K562 (cell line): ENCODE measurements around the gene C1orf122. TPM values are rescaled to one million over a fixed set of nuclear protein-coding genes. Genes with fewer than 3 reads are reported as not detected.

Source experiments
- ATAC-seq: fragments of 200-7000 bp; cut with Tn5 transposase; 3 replicates; pipeline ENCODE4 v1.9.1; 2020; ENCODE audit warnings: moderate library complexity
- BruUV-seq: library from RNA; stranded (reverse); fragments of 400-500 nt; replicated peaks from 2 replicates; lab custom pipeline; 2021; lab: Mats Ljungman, UMichigan
- CTCF ChIA-PET: fragments of 300-600 bp; formaldehyde crosslinking; extraction: SDS; loops from one replicate; lab custom pipeline; 2021; ENCODE audit warnings: low intra/inter-chr PET ratio; lab: Yijun Ruan, JAX
- POLR2A ChIA-PET: fragments of 300-600, 350-650 bp; sonication (Branson Sonifier 250); formaldehyde crosslinking; extraction: SDS; loops from one replicate; lab custom pipeline; 2021; ENCODE audit warnings: antibody characterized with exemption, inconsistent platforms; lab: Yijun Ruan, JAX
- DNase-seq, 4 experiments: peaks; one replicate each; pipeline versions ENCODE4 v3.0.0 to v3.0.0-alpha.2; 2011 to 2018; ENCODE audit warnings: low spot score in 3 of 4, mixed read lengths in 3 of 4; ENCODE audit errors: extremely low read depth in 1 of 4
- FAIRE-seq: peaks from 2 replicates; lab custom pipeline; 2011; peaks lifted over from hg19 to GRCh38; lab: Jason Lieb, UNC
- H2AFZ ChIP-seq: 2 replicates; pipeline ENCODE4 v1.6.0; 2011; ENCODE audit warnings: low read depth, low read length, control low read depth, inconsistent platforms
- H3K27ac ChIP-seq: fragments of 200-600 bp; 3 replicates; pipeline ENCODE4 v1.8.0; 2011; ENCODE audit warnings: low read depth, mild to moderate bottlenecking, control low read depth, inconsistent platforms, low read length, moderate library complexity, mixed read lengths; ENCODE audit errors: extremely low read depth
- H3K27me3 ChIP-seq, 2 experiments: fragments of 300-600 bp in 1 of 2; 2 replicates in 1 of 2; 3 replicates in 1 of 2; pipeline versions ENCODE4 v1.6.0 to v1.8.0; 2011; ENCODE audit warnings: inconsistent platforms in 2 of 2, low read length in 2 of 2, mild to moderate bottlenecking in 1 of 2, mixed read lengths in 1 of 2, moderate library complexity in 1 of 2; ENCODE audit not compliant: control insufficient read depth in 2 of 2, insufficient read depth in 2 of 2
- H3K36me3 ChIP-seq: fragments of 300-600 bp; 3 replicates; pipeline ENCODE4 v1.8.0; 2011; ENCODE audit warnings: mild to moderate bottlenecking, low read length, inconsistent platforms; ENCODE audit not compliant: control insufficient read depth, insufficient read depth
- H3K4me1 ChIP-seq, 2 experiments: fragments of 200-600 bp in 1 of 2; replicated peaks in 1 of 2; 2 replicates in 1 of 2; 3 replicates in 1 of 2; pipeline versions ENCODE4 v1.5.1 to v1.8.0; 2011; ENCODE audit warnings: inconsistent platforms in 2 of 2, low read length in 2 of 2, mild to moderate bottlenecking in 1 of 2, mixed read lengths in 1 of 2, moderate library complexity in 1 of 2; ENCODE audit not compliant: control insufficient read depth in 2 of 2, insufficient read depth in 2 of 2
- H3K4me2 ChIP-seq: 2 replicates; pipeline ENCODE4 v1.6.1; 2011; ENCODE audit warnings: low read length, control low read depth, inconsistent platforms, mixed read lengths; ENCODE audit not compliant: insufficient read depth
- H3K4me3 ChIP-seq: fragments of 200-600 bp; sonication (generic), shearing (Covaris generic); 2 replicates; pipeline ENCODE4 v1.5.1; 2016; ENCODE audit warnings: control low read depth, inconsistent platforms
- H3K79me2 ChIP-seq: fragments of 200-600 bp; 3 replicates; pipeline ENCODE4 v1.8.0; 2011; ENCODE audit warnings: low read length, inconsistent platforms; ENCODE audit not compliant: control insufficient read depth, insufficient read depth
- H3K9ac ChIP-seq, 2 experiments: 2 replicates each; pipeline versions ENCODE4 v1.6.0 to v1.6.1; 2011; ENCODE audit warnings: low read depth in 2 of 2, low read length in 2 of 2, control low read depth in 1 of 2, inconsistent platforms in 1 of 2, mild to moderate bottlenecking in 1 of 2, mixed read lengths in 1 of 2; ENCODE audit not compliant: insufficient read depth in 1 of 2
- H3K9me1 ChIP-seq: one replicate; pipeline ENCODE4 v1.6.0; 2011; ENCODE audit warnings: inconsistent platforms, mild to moderate bottlenecking, low read length, moderate library complexity; ENCODE audit not compliant: control insufficient read depth, insufficient read depth
- H3K9me3 ChIP-seq: replicated peaks from 2 replicates; pipeline ENCODE4 v1.5.1; 2011; ENCODE audit warnings: low read depth, low read length, inconsistent platforms; ENCODE audit not compliant: control insufficient read depth, insufficient read depth
- H4K20me1 ChIP-seq: replicated peaks from 2 replicates; pipeline ENCODE4 v1.6.1; 2011; ENCODE audit warnings: low read length, inconsistent platforms, mixed read lengths; ENCODE audit not compliant: control insufficient read depth, insufficient read depth
- ARHGAP35 ChIP-seq: fragments of 450-650 bp; IDR thresholded peaks from 2 replicates; pipeline ENCODE4 v1.6.1; 2018; ENCODE audit not compliant: partially characterized antibody
- DIDO1 ChIP-seq: fragments of 450-650 bp; IDR thresholded peaks from 2 replicates; pipeline ENCODE4 v1.6.1; 2016; ENCODE audit warnings: low read depth, missing biosample characterization, missing genetic modification characterization
- HOXB6 ChIP-seq: fragments of 250-450 bp; sonication (Bioruptor Pico); IDR thresholded peaks from 2 replicates; pipeline ENCODE4 v1.5.1; 2022; ENCODE audit warnings: mild to moderate bottlenecking, borderline replicate concordance
- KDM1A ChIP-seq, 2 experiments: fragments of 450-650 bp; IDR thresholded peaks; 2 replicates each; pipeline ENCODE4 v1.6.1; 2016; ENCODE audit warnings: mild to moderate bottlenecking in 2 of 2
- PHTF2 ChIP-seq: fragments of 250-450 bp; sonication (Bioruptor Pico); IDR thresholded peaks from 2 replicates; pipeline ENCODE4 v1.5.0; 2021; ENCODE audit warnings: mild to moderate bottlenecking
- STAT5B ChIP-seq: fragments of 250-450 bp; sonication (Bioruptor Pico); IDR thresholded peaks from 2 replicates; pipeline ENCODE4 v1.8.0; 2021; ENCODE audit warnings: mild to moderate bottlenecking, inconsistent platforms
- ZBTB2 ChIP-seq: fragments of 450-650 bp; IDR thresholded peaks from 2 replicates; pipeline ENCODE4 v1.6.1; 2016; ENCODE audit warnings: antibody characterized with exemption
- ZNF431 ChIP-seq: sonication (generic); formaldehyde crosslinking; IDR thresholded peaks from 2 replicates; pipeline ENCODE4 v1.8.0; 2022; ENCODE audit warnings: mild to moderate bottlenecking, missing genetic modification reagents
- ZNF592 ChIP-seq: fragments of 450-650 bp; IDR thresholded peaks from 2 replicates; pipeline ENCODE4 v1.6.1; 2017; ENCODE audit warnings: antibody characterized with exemption, mild to moderate bottlenecking
- in situ Hi-C: fragments of 300-500 bp; cut with MboI; formaldehyde crosslinking; loops from 4 replicates; pipeline ENCODE4 v1.15.0; 2018; ENCODE audit warnings: inconsistent platforms, mixed read lengths
- intact Hi-C: fragments of 100-400 bp; cut with micrococcal nuclease; formaldehyde crosslinking; loops from 2 replicates; pipeline ENCODE4 v1.14.2; 2022
- polyA plus RNA-seq, 8 experiments: library from polyadenylated mRNA; depleted of rRNA in 4 of 8; stranded (reverse) in 5 of 8; unstranded in 3 of 8; fragments of >200 nt; fragmentation: Nextera tagmentation in 2 of 8; fragmentation: Illumina TruSeq in 1 of 8; extraction: Ambion mirVana in 2 of 8; extraction: Trizol in 1 of 8; gene quantifications; 2 replicates each; pipeline versions ENCODE4 v1.2.1 to v1.2.3, GENCODE V29; 2011 to 2014; ENCODE audit warnings: inconsistent platforms in 1 of 8, missing spikeins in 1 of 8
- total RNA-seq, 7 experiments: library from RNA; depleted of rRNA in 6 of 7; stranded (reverse); fragments of >200 nt in 6 of 7; fragmentation: Illumina TruSeq in 2 of 7; extraction: Trizol in 2 of 7; gene quantifications; 2 replicates each; pipeline versions ENCODE4 v1.2.1 to v1.2.3, GENCODE V29; 2011 to 2021; ENCODE audit warnings: low replicate concordance in 1 of 7
- TF ChIP-seq, protein P1 (sequence below): fragments of 450-650 bp; formaldehyde crosslinking; IDR thresholded peaks from 2 replicates; pipeline ENCODE4 v1.4.0; 2020; ENCODE audit warnings: mild to moderate bottlenecking, moderate library complexity

Gene C1orf122
- total and polyA plus RNA-seq, 9 of the 15 experiments (the other 6 are each of a cell fraction or from before 2014, with no cell fraction given) = 3.6 to 70.9 (median 17.3) TPM

DNA sequence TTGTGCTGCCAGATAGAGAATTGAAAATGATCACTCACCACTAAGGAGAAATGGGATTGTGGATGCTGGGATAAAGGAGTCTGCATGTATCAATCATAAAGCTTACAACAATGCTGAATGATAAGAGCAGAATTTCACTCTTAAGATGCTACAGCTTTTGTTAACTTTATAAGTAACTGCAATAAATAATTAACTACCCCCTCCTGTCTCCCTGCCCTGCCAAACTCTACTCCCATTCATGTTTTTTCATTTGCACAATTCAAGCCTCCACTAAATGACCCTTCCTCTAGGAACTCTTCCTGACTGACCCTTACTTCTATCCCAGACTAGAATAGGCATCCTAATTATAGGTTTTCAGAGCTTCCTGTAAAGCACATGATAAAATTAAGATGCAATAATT lies 36.9 kb downstream of the C1orf122 start:
- Histone ChIP-seq H3K79me2 (peaks cover 35% of the 10 kb centered on the region), H3K4me2 (no peak overlapping the region)
- POLR2A ChIA-PET = interaction anchor here (0.8 kb wide), 1 partner anchor 182 kb away, joined by 3 read pairs; no protein-coding TSS in a partner anchor
- TF ChIP-seq STAT5B (CRISPR knock-in tag) (no peak), ZNF431 (CRISPR knock-in tag) (no peak), HOXB6 (CRISPR knock-in tag) (no peak), PHTF2 (no peak), ZNF592 (no peak), DIDO1 (tag) (no peak), ARHGAP35 (no peak), KDM1A (IDR thresholded peaks at IDR 0.05) (no peak), ZBTB2 (no peak)
- TF ChIP-seq, protein P1, sequence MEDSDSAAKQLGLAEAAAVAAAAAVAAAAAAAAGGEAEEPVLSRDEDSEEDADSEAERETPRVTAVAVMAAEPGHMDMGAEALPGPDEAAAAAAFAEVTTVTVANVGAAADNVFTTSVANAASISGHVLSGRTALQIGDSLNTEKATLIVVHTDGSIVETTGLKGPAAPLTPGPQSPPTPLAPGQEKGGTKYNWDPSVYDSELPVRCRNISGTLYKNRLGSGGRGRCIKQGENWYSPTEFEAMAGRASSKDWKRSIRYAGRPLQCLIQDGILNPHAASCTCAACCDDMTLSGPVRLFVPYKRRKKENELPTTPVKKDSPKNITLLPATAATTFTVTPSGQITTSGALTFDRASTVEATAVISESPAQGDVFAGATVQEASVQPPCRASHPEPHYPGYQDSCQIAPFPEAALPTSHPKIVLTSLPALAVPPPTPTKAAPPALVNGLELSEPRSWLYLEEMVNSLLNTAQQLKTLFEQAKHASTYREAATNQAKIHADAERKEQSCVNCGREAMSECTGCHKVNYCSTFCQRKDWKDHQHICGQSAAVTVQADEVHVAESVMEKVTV (CRISPR knock-in tag) = no peak
- TF ChIP-seq, all 486 proteins: peak for 0
- Histone ChIP-seq H3K27me3 (no peaks in the 10 kb centered on the region), H3K9ac (no peak overlapping the region), H3K9me1 (no peaks in the 10 kb centered on the region), H3K36me3 (peaks cover 45% of the 10 kb centered on the region), H4K20me1 (no peaks in the 10 kb centered on the region), H3K9me3 (no peaks in the 10 kb centered on the region), H3K27ac (no peak overlapping the region), H3K4me1 (peaks cover 0 to 20% of the 10 kb centered on the region in 2 experiments; a peak in 2 of 5 replicates), H3K4me3 (no peak overlapping the region), H2AFZ (no peak overlapping the region)
- CTCF ChIA-PET = no interaction called here
- DNase-seq (no peak), ATAC-seq (no peak), FAIRE-seq (no peak)
- intact Hi-C loops (no loop called here), in situ Hi-C loops (no loop called here)
- BruUV-seq = no TSS peak
